HG03457 (cell line): Measurements from ENCODE around the gene PLA2G2A.
"Not testable (repeated sequence)": the region's sequence is repeated elsewhere in the genome, so short reads cannot be mapped to it uniquely, and the experiment has no call there.

ENCODE experiments used
- ATAC-seq: cut with Tn5 transposase; IDR thresholded peaks from one replicate; pipeline ENCODE4 v1.9.1; 2021; ENCODE audit warnings: moderate number of reproducible peaks; ENCODE audit not compliant: unreplicated experiment

The PLA2G2A gene

GRCh38 chr1:19934336-19934735 is 45.1 kb downstream of the PLA2G2A start:
- no peak for ATAC-seq

GRCh38 chr1:19932866-19933265 is 46.6 kb downstream of the PLA2G2A start:
- no peak for ATAC-seq

- not testable (repeated sequence) for ATAC-seq
Measured at GRCh38 chr1:19927130-19927421, 52.3 kb downstream of the PLA2G2A start.

- no peak for ATAC-seq
Measured at GRCh38 chr1:19926296-19927129, 52.9 kb downstream of the PLA2G2A start.
